DND-41 (cell line): ENCODE results near the gene MRAP.

Source experiments
- ATAC-seq: fragments of 200-7000 bp; cut with Tn5 transposase; 3 replicates; pipeline ENCODE4 v1.9.1; 2021; ENCODE audit warnings: low read depth; ENCODE audit not compliant: insufficient read depth
- DNase-seq: peaks from one replicate; pipeline ENCODE4 v3.0.0-alpha.2; 2020
- H2AFZ ChIP-seq: 2 replicates; pipeline ENCODE4 v1.6.0; 2012; ENCODE audit warnings: low read depth, low read length
- H3K27ac ChIP-seq: 2 replicates; pipeline ENCODE4 v1.5.1; 2012; ENCODE audit warnings: low read length, inconsistent platforms
- H3K27me3 ChIP-seq: fragments of 200-600 bp; sonication (generic); 2 replicates; pipeline ENCODE4 v1.6.0; 2012; ENCODE audit warnings: low read length, mild to moderate bottlenecking, inconsistent platforms; ENCODE audit not compliant: insufficient read depth, poor library complexity
- H3K36me3 ChIP-seq: 2 replicates; pipeline ENCODE4 v1.5.1; 2012; ENCODE audit warnings: low read length, inconsistent platforms; ENCODE audit not compliant: insufficient read depth
- H3K4me1 ChIP-seq: 2 replicates; pipeline ENCODE4 v1.5.1; 2012; ENCODE audit warnings: mild to moderate bottlenecking, low read length; ENCODE audit not compliant: insufficient read depth
- H3K4me2 ChIP-seq: 2 replicates; pipeline ENCODE4 v1.6.0; 2012; ENCODE audit warnings: mild to moderate bottlenecking, moderate library complexity, low read length, inconsistent platforms; ENCODE audit not compliant: insufficient read depth
- H3K4me3 ChIP-seq, 2 experiments: fragments of 200-600 bp in 1 of 2; shearing (Covaris generic) in 1 of 2; 2 replicates each; pipeline ENCODE4 v1.5.1; 2012 to 2016; ENCODE audit warnings: inconsistent platforms in 2 of 2, low read length in 2 of 2, mild to moderate bottlenecking in 2 of 2, low read depth in 1 of 2, moderate library complexity in 1 of 2
- H3K79me2 ChIP-seq: 2 replicates; pipeline ENCODE4 v1.6.0; 2012; ENCODE audit warnings: low read length, inconsistent platforms; ENCODE audit not compliant: insufficient read depth
- H3K9ac ChIP-seq: 2 replicates; pipeline ENCODE4 v1.6.0; 2012; ENCODE audit warnings: low read depth, mild to moderate bottlenecking, inconsistent platforms, low read length, moderate library complexity
- H3K9me3 ChIP-seq: 2 replicates; pipeline ENCODE4 v1.5.1; 2012; ENCODE audit warnings: low read length, moderate library complexity, mild to moderate bottlenecking, inconsistent platforms; ENCODE audit not compliant: insufficient read depth, severe bottlenecking
- H4K20me1 ChIP-seq: 2 replicates; pipeline ENCODE4 v1.6.0; 2012; ENCODE audit warnings: low read length; ENCODE audit not compliant: insufficient read depth
- CTCF ChIP-seq: IDR thresholded peaks from 2 replicates; pipeline ENCODE4 v1.5.1; 2012; ENCODE audit warnings: borderline replicate concordance, low read length, moderate library complexity, mild to moderate bottlenecking; ENCODE audit not compliant: poor library complexity, severe bottlenecking; ENCODE audit errors: extremely low read depth
- EZH2 ChIP-seq: IDR thresholded peaks from 3 replicates; pipeline ENCODE4 v1.6.1; 2012; ENCODE audit warnings: borderline replicate concordance, low read depth, mild to moderate bottlenecking, moderate library complexity, low read length, inconsistent platforms; ENCODE audit not compliant: severe bottlenecking

Gene MRAP

GRCh38 chr21:32312976-32313375 is 14.3 kb downstream of the MRAP start:
- H3K27ac ChIP-seq, result no peak overlapping the region
- TF ChIP-seq EZH2 (no peak), CTCF (no peak)
- H3K36me3 ChIP-seq, result peaks cover 76% of the 10 kb centered on the region
- no peak for ATAC-seq
- H3K9ac ChIP-seq, result no peak overlapping the region
- H3K4me2 ChIP-seq, result no peak overlapping the region
- no peak overlapping the region for H2AFZ ChIP-seq
- H3K27me3 ChIP-seq, result no peaks in the 10 kb centered on the region
- H3K4me1 ChIP-seq, result no peaks in the 10 kb centered on the region
- H3K4me3 ChIP-seq, result no peak overlapping the region
- no peaks in the 10 kb centered on the region for H3K9me3 ChIP-seq
- DNase-seq, result no peak
- peaks cover 6% of the 10 kb centered on the region for H4K20me1 ChIP-seq
- no peaks in the 10 kb centered on the region for H3K79me2 ChIP-seq

- H3K9ac ChIP-seq, result no peak overlapping the region
- no peaks in the 10 kb centered on the region for H3K4me1 ChIP-seq
- H3K4me3 ChIP-seq, result no peak overlapping the region
- no peak overlapping the region for H2AFZ ChIP-seq
- H3K79me2 ChIP-seq, result no peaks in the 10 kb centered on the region
- H4K20me1 ChIP-seq, result peaks cover 6% of the 10 kb centered on the region
- no peaks in the 10 kb centered on the region for H3K27me3 ChIP-seq
- H3K4me2 ChIP-seq, result no peak overlapping the region
- no peaks in the 10 kb centered on the region for H3K9me3 ChIP-seq
- TF ChIP-seq EZH2 (no peak), CTCF (no peak)
- no peak overlapping the region for H3K27ac ChIP-seq
- ATAC-seq, result no peak
- H3K36me3 ChIP-seq, result peaks cover 88% of the 10 kb centered on the region
- DNase-seq, result no peak
Measured at GRCh38 chr21:32314806-32315205, 16.2 kb downstream of the MRAP start.

- Histone ChIP-seq H2AFZ (no peak overlapping the region), H3K27me3 (no peaks in the 10 kb centered on the region), H3K36me3 (peaks cover 96% of the 10 kb centered on the region), H3K4me1 (no peaks in the 10 kb centered on the region), H3K4me2 (no peak overlapping the region), H3K9me3 (no peaks in the 10 kb centered on the region), H3K27ac (no peak overlapping the region), H3K9ac (no peak overlapping the region), H4K20me1 (peaks cover 6% of the 10 kb centered on the region), H3K4me3 (no peak overlapping the region), H3K79me2 (no peaks in the 10 kb centered on the region)
- ATAC-seq (no peak), DNase-seq (no peak)
- TF ChIP-seq CTCF (no peak), EZH2 (no peak)
Measured at GRCh38 chr21:32315511-32316281, 17.0 kb downstream of the MRAP start.
